HK-2 (cell line): ENCODE data around the gene SLC10A3.

Experiments used
- DNase-seq: peaks from one replicate; pipeline ENCODE4 v3.0.0-alpha.2; 2018; ENCODE audit not compliant: unreplicated experiment

SLC10A3 gene

GRCh38 chrX:154490414-154491083 is at the start of gene SLC10A3:
SLC10A3 (minus strand) TSS chrX:154490629; CDS start chrX:154488940, 1,689 bp downstream.
- DNase-seq: peak; percentile 95

GRCh38 chrX:154539077-154539476 is 48.6 kb upstream of the SLC10A3 start:
- DNase-seq: no peak

- DNase-seq: no peak
These were observed 45.5 kb upstream of the SLC10A3 start for GRCh38 chrX:154535892-154536291.

- DNase-seq: peak; percentile 89
These were observed 44.3 kb upstream of the SLC10A3 start for GRCh38 chrX:154534526-154535322.

- no peak for DNase-seq
These were observed 42.3 kb upstream of the SLC10A3 start for GRCh38 chrX:154532690-154533089.

- peak; percentile 83 for DNase-seq
These were observed 41.2 kb upstream of the SLC10A3 start for GRCh38 chrX:154531626-154532025.

GRCh38 chrX:154530286-154530685 is 39.9 kb upstream of the SLC10A3 start:
- DNase-seq: no peak

- no peak for DNase-seq
These were observed 38.8 kb upstream of the SLC10A3 start for GRCh38 chrX:154529206-154529612.

GRCh38 chrX:154526901-154527675 is 36.7 kb upstream of the SLC10A3 start:
- peak; percentile 72 for DNase-seq

- DNase-seq: no peak
These were observed 35.4 kb upstream of the SLC10A3 start for GRCh38 chrX:154525606-154526490.

GRCh38 chrX:154519389-154519788 is 29.0 kb upstream of the SLC10A3 start:
- DNase-seq: no peak

GRCh38 chrX:154517101-154517781 is 26.8 kb upstream of the SLC10A3 start:
- DNase-seq: no peak

- DNase-seq: no peak
These were observed 26.2 kb upstream of the SLC10A3 start for GRCh38 chrX:154516656-154517100.

GRCh38 chrX:154515966-154516655 is 25.7 kb upstream of the SLC10A3 start, which contains the start of gene FAM3A:
FAM3A (minus strand) TSS chrX:154516232; CDS start chrX:154515772, 460 bp downstream.
- peak; percentile 94 for DNase-seq

- DNase-seq: no peak
These were observed 24.9 kb upstream of the SLC10A3 start for GRCh38 chrX:154515090-154515965.

- no peak for DNase-seq
These were observed 23.3 kb upstream of the SLC10A3 start for GRCh38 chrX:154513716-154514115.

- no peak for DNase-seq
These were observed 22.6 kb upstream of the SLC10A3 start for GRCh38 chrX:154512879-154513553.

- DNase-seq: no peak
These were observed 21.3 kb upstream of the SLC10A3 start for GRCh38 chrX:154511761-154512160.
